GM12878 (cell line): ENCODE data around the gene DIP2C. TPM values are rescaled to one million over a fixed set of nuclear protein-coding genes. Genes with fewer than 3 reads are reported as not detected.

Source experiments
- ATAC-seq: fragments of 200-7000 bp; cut with Tn5 transposase; 3 replicates; pipeline ENCODE4 v1.9.1; 2020; ENCODE audit warnings: mild to moderate bottlenecking, moderate library complexity
- BruUV-seq: library from RNA; stranded (reverse); fragments of 400-500 nt; replicated peaks from 2 replicates; lab custom pipeline; 2021; lab: Mats Ljungman, UMichigan
- CTCF ChIA-PET: fragments of 300-600 bp; sonication (Branson Sonifier 250); formaldehyde crosslinking; extraction: SDS; loops from one replicate; lab custom pipeline; 2021; ENCODE audit warnings: inconsistent platforms; lab: Yijun Ruan, JAX
- POLR2A ChIA-PET: fragments of 350-600 bp; formaldehyde crosslinking; extraction: SDS; loops from one replicate; lab custom pipeline; 2021; ENCODE audit warnings: inconsistent platforms; lab: Charles Lee
- RAD21 ChIA-PET: fragments of 300-600 bp; sonication (Branson Sonifier 250); formaldehyde crosslinking; loops from one replicate; lab custom pipeline; 2023; ENCODE audit warnings: antibody characterized with exemption; ENCODE audit not compliant: unreplicated experiment; lab: Charles Lee
- SMC1A ChIA-PET: fragments of 300-600 bp; sonication (Branson Sonifier 250); formaldehyde crosslinking; loops from one replicate; lab custom pipeline; 2023; ENCODE audit not compliant: unreplicated experiment, uncharacterized antibody; lab: Charles Lee
- DNase-seq: peaks from one replicate; pipeline ENCODE4 v3.0.0-alpha.2; 2011; ENCODE audit warnings: low read depth, low spot score
- FAIRE-seq: peaks from 3 replicates; lab custom pipeline; 2011; peaks lifted over from hg19 to GRCh38; lab: Jason Lieb, UNC
- H2AFZ ChIP-seq: 2 replicates; pipeline ENCODE4 v1.6.0; 2011; ENCODE audit warnings: low read depth, low read length, control low read depth; ENCODE audit not compliant: control insufficient read depth
- H3K27ac ChIP-seq: 2 replicates; pipeline ENCODE4 v1.5.1; 2011; ENCODE audit warnings: control low read depth; ENCODE audit not compliant: control insufficient read depth, insufficient read depth
- H3K27me3 ChIP-seq, 2 experiments: replicated peaks in 1 of 2; 2 replicates each; pipeline versions ENCODE4 v1.6.0 to v1.6.1; 2011; ENCODE audit warnings: low read length in 1 of 2; ENCODE audit not compliant: control insufficient read depth in 2 of 2, insufficient read depth in 2 of 2
- H3K36me3 ChIP-seq, 2 experiments: 2 replicates each; pipeline ENCODE4 v1.5.1; 2011; ENCODE audit warnings: low read length in 1 of 2; ENCODE audit not compliant: control insufficient read depth in 2 of 2, insufficient read depth in 2 of 2
- H3K4me1 ChIP-seq: 2 replicates; pipeline ENCODE4 v1.6.1; 2011; ENCODE audit warnings: mild to moderate bottlenecking, low read length, moderate library complexity, mixed read lengths; ENCODE audit not compliant: control insufficient read depth, insufficient read depth
- H3K4me2 ChIP-seq: 2 replicates; pipeline ENCODE4 v1.6.0; 2011; ENCODE audit warnings: control low read depth; ENCODE audit not compliant: control insufficient read depth, insufficient read depth
- H3K4me3 ChIP-seq: fragments of 200-600 bp; sonication (generic); 2 replicates; pipeline ENCODE4 v1.5.1; 2016
- H3K79me2 ChIP-seq: 2 replicates; pipeline ENCODE4 v1.6.0; 2011; ENCODE audit warnings: low read length; ENCODE audit not compliant: control insufficient read depth, insufficient read depth
- H3K9ac ChIP-seq: 2 replicates; pipeline ENCODE4 v1.8.0; 2011; ENCODE audit warnings: low read length, control low read depth, mixed read lengths; ENCODE audit not compliant: control insufficient read depth, insufficient read depth
- H3K9me3 ChIP-seq: replicated peaks from 3 replicates; pipeline ENCODE4 v1.5.1; 2011; ENCODE audit warnings: mild to moderate bottlenecking, low read length; ENCODE audit not compliant: control insufficient read depth, insufficient read depth
- H4K20me1 ChIP-seq: 2 replicates; pipeline ENCODE4 v1.6.0; 2011; ENCODE audit not compliant: control insufficient read depth, insufficient read depth
- ATF7 ChIP-seq: fragments of 450-650 bp; IDR thresholded peaks from 2 replicates; pipeline ENCODE4 v1.6.1; 2016; ENCODE audit warnings: low read depth, mild to moderate bottlenecking
- ETV6 ChIP-seq, 2 experiments: fragments of 450-650 bp in 1 of 2; IDR thresholded peaks in 1 of 2; conservative IDR thresholded peaks in 1 of 2; 2 replicates each; pipeline ENCODE4 v1.6.1; 2014; ENCODE audit warnings: antibody characterized with exemption in 1 of 2, borderline replicate concordance in 1 of 2, low read depth in 1 of 2, mild to moderate bottlenecking in 1 of 2, moderate library complexity in 1 of 2
- HDGF ChIP-seq: fragments of 450-650 bp; IDR thresholded peaks from 2 replicates; pipeline ENCODE4 v1.6.1; 2016; ENCODE audit warnings: antibody characterized with exemption
- KLF5 ChIP-seq: fragments of 450-650 bp; IDR thresholded peaks from 2 replicates; pipeline ENCODE4 v1.6.1; 2014; ENCODE audit warnings: mild to moderate bottlenecking; ENCODE audit not compliant: partially characterized antibody
- MYC ChIP-seq: IDR thresholded peaks from 2 replicates; pipeline ENCODE4 v1.6.1; 2011; ENCODE audit warnings: mild to moderate bottlenecking, low read length, moderate library complexity, inconsistent platforms; ENCODE audit not compliant: insufficient read depth, insufficient replicate concordance, insufficient read length, severe bottlenecking
- NR2C2 ChIP-seq: IDR thresholded peaks from 2 replicates; pipeline ENCODE4 v1.6.1; 2011; ENCODE audit warnings: borderline replicate concordance, low read depth; ENCODE audit not compliant: control insufficient read depth, insufficient read length
- SMC3 ChIP-seq: IDR thresholded peaks from 2 replicates; pipeline ENCODE4 v1.6.1; 2011; ENCODE audit warnings: low read length, improper control_type of control experiment, borderline replicate concordance
- SRF ChIP-seq, 2 experiments: IDR thresholded peaks; 2 replicates each; pipeline ENCODE4 v1.6.1; 2011; ENCODE audit warnings: low read depth in 2 of 2, low read length in 2 of 2, mild to moderate bottlenecking in 1 of 2, moderate library complexity in 1 of 2
- ZNF217 ChIP-seq: fragments of 450-650 bp; IDR thresholded peaks from 2 replicates; pipeline ENCODE4 v1.6.1; 2017; ENCODE audit warnings: antibody characterized with exemption, mild to moderate bottlenecking
- ZNF622 ChIP-seq: fragments of 450-650 bp; IDR thresholded peaks from 2 replicates; pipeline ENCODE4 v1.6.1; 2017; ENCODE audit warnings: mild to moderate bottlenecking, inconsistent platforms
- WGBS: methylation state at CpG from one replicate; pipeline ENCODE4 v1.1.6; 2016; ENCODE audit warnings: low lambda C conversion rate; ENCODE audit not compliant: insufficient replicate concordance, insufficient coverage; ENCODE audit errors: missing lambda C conversion rate; 5-methylcytosine and 5-hydroxymethylcytosine counted together
- in situ Hi-C: fragments of 300-500 bp; cut with MboI; formaldehyde crosslinking; loops from 9 replicates; pipeline ENCODE4 v1.14.3; 2018; ENCODE audit warnings: mixed read lengths
- intact Hi-C: fragments of 100-400 bp; cut with micrococcal nuclease; formaldehyde crosslinking; loops from one replicate; pipeline ENCODE4 v1.14.2; 2022; ENCODE audit not compliant: unreplicated experiment
- polyA plus RNA-seq, 11 experiments: library from polyadenylated mRNA; depleted of rRNA in 4 of 11; unstranded in 6 of 11; stranded (reverse) in 5 of 11; fragments of >200 nt; fragmentation: Nextera tagmentation in 4 of 11; fragmentation: Illumina TruSeq in 1 of 11; extraction: Ambion mirVana in 4 of 11; extraction: Trizol in 1 of 11; gene quantifications; 1 replicate in 1 of 11; 2 replicates in 10 of 11; pipeline versions ENCODE4 v1.2.1 to v1.2.3, GENCODE V29; 2011 to 2016; ENCODE audit warnings: inconsistent platforms in 2 of 11, missing spikeins in 2 of 11, low read depth in 1 of 11
- total RNA-seq, 4 experiments: library from RNA; depleted of rRNA in 3 of 4; stranded (reverse); fragments of >200 nt in 3 of 4; fragmentation: Illumina TruSeq in 1 of 4; extraction: Trizol in 1 of 4; gene quantifications; 2 replicates each; pipeline versions ENCODE4 v1.2.1 to v1.2.3, GENCODE V29; 2013 to 2021

The DIP2C gene
- total and polyA plus RNA-seq, 10 of the 15 experiments (the other 5 are each of a cell fraction or from before 2014, with no cell fraction given): 0.01 to 0.10 (median 0.06) TPM

DNA sequence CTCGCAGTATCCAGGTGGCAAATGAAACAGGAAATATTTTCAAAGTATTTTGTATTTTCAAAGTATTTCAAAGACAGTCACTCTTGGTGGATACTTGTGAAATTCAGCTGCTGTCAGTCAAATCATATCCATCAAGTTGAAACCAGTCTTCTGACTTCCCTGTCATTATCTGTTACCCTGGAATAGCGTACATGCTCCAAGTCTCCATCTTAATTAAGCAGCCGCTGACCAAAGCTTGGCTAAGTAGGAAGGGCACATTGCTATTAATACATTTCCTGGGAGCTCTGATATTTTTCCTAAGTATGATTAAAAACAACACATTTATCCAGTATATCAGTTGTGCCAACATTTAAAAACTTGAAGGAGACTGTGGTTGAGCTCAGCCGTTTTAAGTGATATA is 442.0 kb downstream of the DIP2C start:
- peaks cover 2 to 9% of the 10 kb centered on the region in 2 experiments; a peak in 3 of 4 replicates for H3K36me3 ChIP-seq
- no peak overlapping the region for H2AFZ ChIP-seq
- ChIA-PET SMC1A (interaction anchor here (0.6 to 1.8 kb wide), 3 partner anchors 8 to 24 kb away, joined by 3 to 4 read pairs (median 3); no protein-coding TSS in a partner anchor), POLR2A (no interaction called here), RAD21 (no interaction called here), CTCF (interaction anchor here (0.7 kb wide), 1 partner anchor 50 kb away, joined by 3 read pairs; no protein-coding TSS in a partner anchor)
- TF ChIP-seq ATF7: no peak
- no peak for TF ChIP-seq SMC3
- WGBS: 98% methylated on average over 4 of the region's 4 CpGs
- BruUV-seq: no TSS peak
- ATAC-seq (no peak), FAIRE-seq (no peak), DNase-seq (no peak)
- no peak overlapping the region for H3K9ac ChIP-seq
- H3K9me3 ChIP-seq: no peaks in the 10 kb centered on the region
- intact Hi-C loops: no loop called here
- H3K4me3 ChIP-seq: no peak overlapping the region
- H4K20me1 ChIP-seq: no peaks in the 10 kb centered on the region
- no peak overlapping the region for H3K4me2 ChIP-seq
- in situ Hi-C loops: no loop called here
- H3K79me2 ChIP-seq: no peaks in the 10 kb centered on the region
- H3K27ac ChIP-seq: no peak overlapping the region
- no peaks in the 10 kb centered on the region for H3K27me3 ChIP-seq
- no peaks in the 10 kb centered on the region for H3K4me1 ChIP-seq

GRCh38 chr10:246431-246830 is 443.0 kb downstream of the DIP2C start:
- Histone ChIP-seq H3K27ac (no peak overlapping the region), H4K20me1 (no peaks in the 10 kb centered on the region), H2AFZ (no peak overlapping the region), H3K79me2 (no peaks in the 10 kb centered on the region), H3K4me1 (no peaks in the 10 kb centered on the region), H3K4me2 (no peak overlapping the region), H3K4me3 (no peak overlapping the region), H3K9ac (no peak overlapping the region), H3K27me3 (no peaks in the 10 kb centered on the region), H3K36me3 (peaks cover 4 to 9% of the 10 kb centered on the region in 2 experiments; a peak in 3 of 4 replicates), H3K9me3 (no peaks in the 10 kb centered on the region)
- in situ Hi-C loops: no loop called here
- DNase-seq: no peak
- ATAC-seq: no peak
- TF ChIP-seq MYC (no peak), ETV6 (conservative IDR thresholded peaks at IDR 0.05 in 1 of 2, IDR thresholded peaks at IDR 0.05 in 1 of 2; ENCODE audit: borderline replicate concordance in 1 of 2, low read depth in 1 of 2) (no peak), HDGF (no peak), KLF5 (no peak), NR2C2 (no peak), SRF (IDR thresholded peaks at IDR 0.05; ENCODE audit: low read depth in 2 of 2, low read length in 2 of 2) (no peak), ZNF622 (no peak), ZNF217 (no peak)
- WGBS: 94% methylated on average over 9 of the region's 9 CpGs
- no peak for FAIRE-seq
- no TSS peak for BruUV-seq
- ChIA-PET POLR2A (no interaction called here), RAD21 (no interaction called here), SMC1A (interaction anchor here (0.6 to 1.8 kb wide), 3 partner anchors 10 to 41 kb away, joined by 3 to 4 read pairs (median 3); no protein-coding TSS in a partner anchor), CTCF (no interaction called here)
- intact Hi-C loops: no loop called here
